Fibroblast of the conjunctiva (primary cell): ENCODE results near the gene PXMP2.
"Not testable (repeated sequence)": the region's sequence is repeated elsewhere in the genome, so short reads cannot be mapped to it uniquely, and the experiment has no call there.

Source experiments
- DNase-seq: peaks from one replicate; pipeline ENCODE4 v3.0.0-alpha.2; 2010; ENCODE audit warnings: low read depth

PXMP2 gene

DNA sequence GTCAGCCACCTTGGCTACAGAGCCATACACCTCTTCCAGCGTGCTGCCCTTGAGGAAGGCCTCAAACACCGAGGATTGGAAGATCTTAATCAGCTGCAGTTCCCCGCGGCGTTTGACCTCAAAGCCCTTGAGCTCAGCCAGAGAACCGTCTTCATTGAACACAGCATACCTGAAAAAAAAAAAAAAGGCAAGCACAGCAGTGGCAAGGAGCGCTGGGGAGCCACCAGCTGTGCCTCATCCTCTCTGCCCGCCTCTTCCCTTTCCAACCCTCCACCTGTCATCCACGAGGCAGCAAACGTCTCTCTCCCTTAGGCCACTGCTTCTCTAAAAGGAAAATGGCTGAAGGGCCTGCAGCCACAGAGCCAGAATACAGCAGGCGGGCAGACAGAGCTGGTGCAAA lies 26.4 kb upstream of the PXMP2 start:
- DNase-seq = no peak

DNA sequence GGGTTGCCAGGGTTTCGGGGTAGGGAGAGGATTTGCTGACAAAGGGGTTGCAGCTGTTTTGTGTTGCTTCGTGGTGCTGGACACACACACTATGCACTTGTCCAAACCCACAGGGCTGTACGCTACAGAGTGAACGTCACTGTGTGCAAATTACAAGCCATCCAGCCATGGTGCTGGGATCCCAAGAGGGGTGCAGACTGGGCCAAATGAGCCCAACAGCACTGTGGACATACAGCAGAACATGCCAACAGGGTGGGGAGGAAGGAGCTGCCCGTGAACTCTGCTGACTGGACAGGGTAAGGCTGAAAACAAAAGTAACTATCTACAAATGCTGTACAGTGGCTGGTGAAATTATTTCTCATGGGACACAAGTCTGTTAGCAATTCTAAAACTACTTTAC lies 25.4 kb upstream of the PXMP2 start:
- DNase-seq = no peak

DNA sequence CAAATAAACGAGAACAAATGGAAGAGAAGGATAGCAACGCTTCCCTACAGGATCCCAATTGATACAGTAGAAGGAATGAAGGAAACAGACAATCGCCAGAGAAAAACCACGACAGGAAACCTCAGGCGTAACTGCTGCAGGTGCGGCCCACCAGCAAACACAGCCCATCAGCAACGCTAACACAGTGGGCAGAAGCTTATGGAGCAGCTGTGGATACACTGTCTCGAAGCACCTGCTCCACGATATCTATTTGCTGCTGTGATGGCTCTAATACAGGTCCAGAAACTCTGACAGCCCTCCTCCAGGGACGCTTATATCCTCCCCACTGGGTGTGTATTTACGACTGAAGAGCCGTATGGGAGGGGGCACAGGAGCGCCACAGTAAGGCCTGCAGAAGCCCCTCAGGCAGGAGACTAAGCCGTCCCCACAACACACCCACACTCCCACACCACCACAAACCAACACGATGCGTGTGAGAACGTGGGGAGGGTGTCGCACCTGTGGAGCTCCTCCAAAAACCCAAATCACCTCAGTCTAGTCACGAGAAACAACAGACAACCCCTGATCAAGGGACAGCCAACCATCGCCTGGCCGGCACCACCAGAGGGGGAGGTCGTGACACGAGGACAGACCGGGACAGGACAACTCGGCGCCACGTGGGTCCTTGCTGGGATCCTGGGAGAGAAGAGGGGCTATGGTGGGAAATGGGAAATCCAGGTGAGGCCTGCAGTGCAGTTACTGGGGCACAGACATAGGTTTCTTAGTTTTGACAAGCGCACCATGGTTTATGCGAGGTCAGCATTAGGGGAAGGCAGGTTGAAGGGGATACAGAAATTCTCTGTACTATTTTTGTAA lies 24.3 kb upstream of the PXMP2 start:
- no peak for DNase-seq

DNA sequence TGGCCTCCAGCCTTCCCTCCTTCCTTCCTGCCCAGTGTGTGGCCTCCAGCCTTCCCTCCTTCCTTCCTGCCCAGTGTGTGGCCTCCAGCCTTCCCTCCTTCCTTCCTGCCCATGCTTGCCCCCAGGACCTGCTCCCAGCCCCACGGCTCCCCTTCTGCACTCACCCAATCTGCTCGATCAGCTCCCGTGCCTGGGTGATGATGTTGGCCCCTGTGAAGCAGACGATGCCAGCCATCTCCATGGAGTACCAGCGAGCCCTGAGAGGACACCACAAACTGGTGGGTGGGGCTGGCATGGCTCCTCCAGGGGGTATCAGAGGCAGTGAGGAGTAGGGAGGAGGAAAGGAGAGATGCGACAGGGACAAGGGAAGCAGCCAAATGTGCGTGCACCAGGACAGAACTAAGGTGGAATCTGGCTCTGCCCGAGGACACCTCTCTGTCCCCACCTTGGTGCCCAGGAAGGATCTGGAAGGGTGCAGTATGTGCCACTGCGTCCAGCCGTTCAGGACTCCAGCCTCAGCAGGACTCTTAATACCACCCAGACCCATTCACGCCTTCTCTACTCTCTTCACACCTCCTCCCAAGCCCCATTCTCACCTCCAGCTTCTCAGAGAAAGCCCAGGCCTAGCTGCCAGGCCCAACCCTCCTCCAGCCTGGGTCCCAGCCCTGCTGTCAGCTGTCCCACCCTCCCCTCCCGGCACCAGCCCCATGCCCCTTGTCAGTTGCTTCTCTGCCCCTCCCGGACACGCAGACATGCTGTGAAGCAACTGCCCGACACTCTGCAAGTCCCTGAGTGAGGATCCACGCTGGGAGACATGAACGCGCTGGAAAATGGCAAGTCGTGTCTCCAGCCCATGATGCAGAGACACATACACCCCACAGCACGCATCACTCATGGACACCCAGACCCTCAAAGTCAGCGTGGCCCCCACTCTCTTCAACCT lies 22.9 kb upstream of the PXMP2 start:
- no peak for DNase-seq

DNA sequence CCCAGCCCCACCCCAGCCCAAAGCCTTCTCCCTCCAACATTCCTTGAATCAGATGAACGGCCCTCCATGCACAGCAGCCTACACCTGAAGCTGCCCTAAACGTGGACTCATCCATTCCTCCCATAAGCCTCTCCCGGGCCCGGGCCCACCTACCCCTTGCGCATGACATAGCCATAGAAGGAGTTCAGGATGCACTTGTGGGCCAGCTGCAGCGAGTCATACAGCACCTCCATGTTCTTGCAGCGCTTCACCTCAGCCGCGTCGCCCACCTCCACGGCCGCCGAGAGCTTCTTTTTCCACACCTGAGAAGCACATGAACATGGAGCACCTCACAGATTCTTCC lies 22.3 kb upstream of the PXMP2 start:
- DNase-seq = no peak

DNA sequence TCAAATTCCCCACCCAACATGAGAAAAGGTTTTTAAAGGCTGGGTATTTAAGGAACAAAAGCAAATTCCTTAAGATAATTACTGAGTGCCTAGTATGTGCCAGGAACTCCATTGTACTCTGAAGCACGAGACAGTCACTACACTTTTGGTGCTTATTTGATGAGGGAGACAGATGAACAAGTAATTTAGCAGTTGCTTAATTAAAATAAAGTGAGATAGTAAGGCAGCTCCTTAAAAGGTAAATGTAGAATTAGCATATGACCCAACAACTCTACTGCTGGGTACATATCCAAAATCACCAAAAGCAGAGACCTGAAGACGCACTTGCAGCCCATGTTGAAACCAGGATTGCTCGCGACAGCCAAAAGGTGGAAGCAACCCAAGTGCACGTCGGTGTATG lies 21.6 kb upstream of the PXMP2 start:
- DNase-seq = no peak

DNA sequence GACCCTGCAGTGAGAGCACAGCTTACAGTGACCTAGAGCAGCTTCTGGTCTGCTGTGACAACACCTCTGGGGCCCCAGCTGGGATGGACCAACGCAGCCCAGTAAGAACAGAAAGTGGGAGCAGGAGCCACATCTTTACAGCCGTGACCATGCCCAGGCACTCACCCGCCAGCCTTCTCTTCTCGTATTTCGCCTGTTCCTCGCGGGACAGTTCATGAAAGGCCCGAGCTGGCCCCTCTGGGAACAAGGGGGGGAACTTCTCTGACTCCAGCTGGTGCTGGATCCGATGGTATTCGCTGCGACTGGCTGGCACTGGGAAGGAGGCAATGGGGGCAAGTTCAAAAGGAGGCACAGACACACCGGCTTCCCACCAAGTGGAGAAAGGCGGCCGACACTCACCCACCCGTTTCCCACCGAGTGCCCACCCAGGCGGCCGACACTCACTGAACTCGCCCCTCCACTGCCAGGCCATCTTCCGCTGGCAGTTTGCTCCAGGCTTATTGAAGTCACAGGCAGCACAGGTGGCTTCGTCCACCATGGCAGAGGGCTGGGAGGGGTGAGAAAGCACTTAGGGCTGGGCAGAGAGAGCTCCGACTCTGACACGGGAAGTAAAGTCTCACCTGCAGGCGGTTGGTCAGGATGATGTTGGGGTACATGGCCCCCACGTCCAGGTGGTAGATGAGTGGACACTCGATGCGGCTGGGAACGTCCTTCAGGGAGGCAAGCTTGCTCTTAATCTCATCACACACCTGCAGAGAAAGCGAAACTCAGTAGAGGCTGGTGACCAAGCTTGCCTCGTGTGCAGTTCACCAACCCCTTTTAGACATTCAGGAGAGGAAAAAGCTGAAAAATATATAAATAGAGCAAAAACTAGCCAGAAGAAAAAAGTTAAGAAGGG lies 18.9 kb upstream of the PXMP2 start:
- no peak for DNase-seq

DNA sequence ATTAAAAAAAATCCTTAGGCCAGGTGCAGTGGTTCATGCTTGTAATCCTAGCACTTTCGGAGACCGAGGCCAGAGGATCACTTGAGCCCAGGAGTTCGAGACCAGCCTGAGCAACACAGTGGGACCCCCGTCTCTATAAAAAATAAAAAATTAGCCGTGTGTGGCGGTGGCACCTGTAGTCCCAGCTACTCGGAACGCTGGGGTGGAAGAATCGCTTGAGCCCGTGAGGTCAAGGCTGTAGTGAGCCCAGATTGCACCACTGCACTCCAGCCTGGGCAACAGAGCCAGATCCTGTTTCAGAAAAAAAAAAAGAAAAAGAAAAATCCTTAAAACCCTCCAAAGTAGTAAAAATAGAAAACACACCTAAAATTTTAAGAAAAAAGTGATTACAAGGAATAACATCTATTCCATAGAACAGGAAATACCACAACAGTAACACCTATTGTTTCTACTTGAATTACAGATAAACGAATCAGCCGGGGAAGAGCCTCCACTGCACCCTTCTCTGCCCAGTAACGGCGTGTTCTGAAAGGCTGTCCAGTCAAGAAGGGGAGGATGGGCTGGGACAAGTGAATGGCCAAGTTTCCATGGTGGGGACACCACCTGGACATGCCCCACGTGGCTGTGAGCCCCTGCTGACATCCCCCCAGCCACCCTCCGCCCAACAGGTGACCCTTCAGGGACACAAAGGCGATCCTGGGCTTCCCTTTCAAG lies 18.1 kb upstream of the PXMP2 start:
- DNase-seq = no peak

DNA sequence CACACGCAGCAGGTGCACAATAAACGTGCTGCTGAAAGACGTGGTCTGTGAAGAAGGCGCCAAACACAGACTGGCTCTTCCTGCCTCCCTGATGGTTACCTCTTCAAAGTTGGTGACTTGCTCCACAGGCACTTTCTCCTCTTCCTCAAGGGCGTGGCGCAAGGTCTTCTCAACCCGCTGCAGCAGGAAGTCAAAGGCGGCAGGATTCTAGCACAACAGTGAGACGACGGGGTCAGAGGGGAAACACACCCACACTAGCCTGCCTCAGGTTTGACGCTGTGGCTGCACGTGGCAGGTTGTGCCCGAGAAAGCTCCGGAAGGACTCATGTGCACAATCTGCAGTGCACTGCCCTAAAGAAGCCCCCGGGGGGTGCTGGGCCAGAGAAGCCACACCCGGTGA lies 15.3 kb upstream of the PXMP2 start:
- DNase-seq = no peak

DNA sequence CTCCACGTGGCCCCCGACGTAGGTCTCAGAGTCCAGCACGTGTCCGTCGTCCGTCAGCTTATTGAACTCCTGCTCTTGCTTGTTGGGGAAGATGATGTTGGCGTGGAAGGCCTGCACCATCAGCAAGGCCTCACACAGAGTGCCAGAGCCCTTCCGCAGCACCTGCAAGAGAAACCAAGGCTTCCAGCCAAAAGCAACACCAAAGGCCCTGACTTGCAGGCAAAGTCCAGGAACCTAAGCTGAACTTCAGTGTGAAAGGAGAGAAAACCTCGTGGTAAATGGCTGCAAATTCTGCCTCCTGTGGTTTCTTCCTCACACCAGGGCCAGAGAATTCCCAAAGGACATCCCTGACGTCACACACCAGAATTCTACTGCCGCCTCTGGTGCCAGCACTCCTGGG lies 14.7 kb upstream of the PXMP2 start:
- no peak for DNase-seq

DNA sequence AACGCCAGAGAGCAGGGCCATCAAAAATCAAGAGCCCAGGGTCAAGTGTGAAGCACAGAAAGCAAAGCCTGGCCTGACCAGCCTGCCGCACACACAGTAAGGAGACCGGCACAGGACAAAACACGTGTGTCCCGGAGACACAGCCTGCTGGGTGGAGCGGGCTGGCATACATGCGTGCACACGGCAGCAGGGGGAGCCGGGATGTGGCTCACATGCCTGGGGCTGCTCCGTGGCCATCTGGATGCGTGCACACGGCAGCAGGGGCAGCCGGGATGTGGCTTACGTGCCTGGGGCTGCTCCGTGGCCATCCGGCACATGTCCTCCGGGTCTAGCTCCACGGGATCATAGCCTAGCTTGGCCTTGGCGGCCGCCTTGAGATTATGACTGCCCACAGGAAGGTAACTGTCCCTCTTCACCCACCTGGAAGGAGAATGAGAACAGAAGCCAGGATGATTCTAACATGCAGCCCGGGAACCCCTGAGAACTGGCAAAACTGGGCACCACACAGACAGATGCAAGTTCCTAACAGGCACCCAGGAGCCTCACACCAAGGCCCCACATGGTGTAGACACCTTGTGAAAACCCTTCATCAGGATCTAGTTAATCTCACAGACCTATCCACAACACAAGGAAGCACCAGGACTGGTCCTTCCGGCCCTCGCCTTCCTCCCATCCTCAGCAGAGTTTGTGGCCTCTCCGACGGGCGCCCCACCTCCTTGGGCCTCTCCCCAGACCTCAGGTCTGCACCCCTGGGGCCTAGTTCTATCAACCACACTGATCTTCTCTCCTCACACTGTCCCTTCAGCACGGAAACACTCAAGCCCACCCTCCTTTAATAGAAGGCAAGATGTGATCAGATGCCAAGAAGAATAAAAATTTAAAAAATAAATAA lies 13.9 kb upstream of the PXMP2 start:
- no peak for DNase-seq

DNA sequence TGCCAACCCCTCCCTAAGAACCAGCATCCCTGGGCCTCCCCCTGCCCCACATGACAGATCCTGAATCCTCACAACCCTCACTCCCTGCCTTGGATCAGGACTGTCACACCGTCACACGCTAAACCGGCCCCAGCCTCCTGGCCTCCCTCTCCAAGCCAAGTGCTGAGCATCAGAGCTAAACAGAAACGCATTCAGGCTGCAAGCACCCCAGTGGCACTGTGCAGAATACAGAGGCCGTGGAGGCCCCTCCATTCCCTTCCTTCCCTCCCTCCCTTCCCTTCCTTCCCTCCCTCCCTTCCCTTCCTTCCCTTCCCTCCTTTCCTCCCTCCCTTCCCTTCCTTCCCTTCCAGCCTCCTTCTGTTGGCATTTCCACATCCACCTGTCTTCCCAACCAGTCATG lies 12.8 kb upstream of the PXMP2 start:
- DNase-seq = no peak

DNA sequence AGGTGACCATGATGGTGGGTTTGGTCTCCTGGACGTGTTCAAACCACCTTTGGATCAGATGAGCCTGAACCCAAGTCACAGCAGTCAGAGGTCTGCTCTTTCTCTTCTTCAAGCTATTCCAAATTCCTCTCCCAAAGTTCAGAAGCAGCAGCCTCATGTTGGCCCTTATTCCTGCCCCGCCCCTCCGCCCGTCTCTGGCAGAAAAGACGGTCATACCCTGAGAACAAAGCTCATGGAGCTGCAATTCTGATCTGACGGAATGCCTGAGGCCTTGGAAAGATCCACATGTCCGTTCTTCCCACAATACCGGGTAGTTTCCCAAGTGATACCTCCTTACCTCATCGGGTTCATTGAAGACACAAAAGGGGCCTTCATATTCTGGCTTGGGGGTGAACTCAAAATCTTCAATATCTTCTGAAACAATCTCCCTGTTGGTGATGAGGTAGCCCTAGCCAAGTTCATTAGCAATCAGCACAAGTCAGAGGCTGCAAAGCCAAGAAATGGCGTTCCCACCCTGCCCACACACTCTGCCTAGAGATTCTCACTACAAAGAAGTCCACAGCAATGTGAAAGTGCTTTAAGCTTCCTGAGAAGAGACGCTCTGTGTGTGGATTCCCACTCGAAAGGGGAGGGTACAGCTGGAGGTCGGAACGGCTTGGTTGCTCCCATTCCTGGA lies 11.5 kb upstream of the PXMP2 start:
- DNase-seq = no peak

DNA sequence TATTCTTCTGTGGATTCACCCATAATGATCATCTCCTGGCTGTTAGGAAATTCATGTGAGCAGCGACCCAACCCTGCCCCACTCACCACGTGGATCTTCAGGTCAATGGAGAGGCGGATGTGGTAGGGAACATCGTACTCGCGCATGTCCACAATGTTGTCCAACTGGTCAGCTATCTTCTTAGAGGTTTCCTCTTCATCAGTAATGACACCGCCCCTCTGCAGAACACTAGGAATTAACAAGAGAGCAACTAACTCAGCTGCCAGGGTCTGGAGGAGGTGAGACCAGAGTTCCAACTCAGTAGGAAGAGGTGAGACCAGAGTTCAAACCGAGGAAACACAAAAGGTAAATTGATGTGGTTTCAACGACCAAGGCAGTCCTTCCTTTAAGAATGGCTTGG lies 9.9 kb upstream of the PXMP2 start:
- DNase-seq = no peak

DNA sequence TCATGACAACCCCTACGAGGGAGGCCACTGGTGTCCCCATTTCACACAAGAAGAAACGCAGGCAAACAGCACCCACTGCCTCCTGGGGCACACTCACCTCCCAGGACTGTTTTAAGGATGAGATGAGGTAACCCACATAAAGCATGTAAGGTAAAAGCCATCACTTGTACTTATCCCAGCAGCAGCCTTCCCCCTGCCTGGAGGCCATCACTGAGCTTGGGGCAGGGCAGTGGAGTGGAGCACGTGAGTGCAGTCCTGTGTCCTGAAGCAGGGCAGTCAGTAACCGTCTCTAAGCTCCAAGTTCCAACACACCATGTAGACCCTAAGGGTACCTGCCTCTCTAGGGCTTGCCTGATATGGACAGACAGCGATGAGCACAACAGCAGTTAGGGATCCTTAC lies 2.0 kb upstream of the PXMP2 start:
- DNase-seq = no peak

DNA sequence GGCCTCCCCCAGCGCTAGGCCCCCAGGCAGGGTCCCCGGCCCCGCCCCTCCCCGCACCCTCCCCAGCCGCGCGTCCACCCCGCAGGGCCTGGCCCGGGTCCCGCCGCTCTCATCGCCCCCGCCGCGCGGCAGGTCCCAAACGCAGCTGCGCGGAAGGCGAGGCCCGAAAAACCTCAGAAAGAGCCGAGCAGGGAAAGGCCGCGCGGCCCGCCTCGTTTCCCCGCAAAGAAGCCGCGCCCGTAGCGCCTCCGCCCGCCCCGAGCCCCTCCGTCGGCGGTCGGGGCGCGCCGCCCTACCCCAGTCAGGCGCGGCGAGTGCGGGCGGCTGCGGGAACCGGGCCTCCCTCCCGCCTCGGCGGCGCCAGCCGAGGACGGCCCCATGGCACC lies 569 bp upstream of the PXMP2 start:
- DNase-seq = no peak

DNA sequence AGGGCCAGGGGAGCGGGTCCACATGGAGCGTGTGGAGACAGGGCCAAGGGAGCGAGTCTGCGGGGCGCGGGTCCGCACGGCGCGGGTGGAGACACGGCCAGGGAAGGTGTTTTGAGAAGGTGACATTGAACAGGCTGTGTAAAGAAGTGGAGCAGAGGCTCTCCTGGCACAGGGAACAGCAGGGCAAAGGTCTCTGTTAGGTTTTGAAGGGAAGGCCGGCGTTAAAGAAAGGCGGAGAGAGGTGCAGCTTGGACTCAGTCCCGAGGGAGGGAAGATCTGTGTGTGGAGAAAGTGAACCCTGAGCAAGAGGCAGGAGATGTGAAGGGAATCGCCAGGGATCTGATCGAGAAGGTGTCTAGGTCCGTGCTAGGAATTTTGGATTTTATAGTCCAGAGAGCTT lies 1.8 kb downstream of the PXMP2 start:
- no peak for DNase-seq

DNA sequence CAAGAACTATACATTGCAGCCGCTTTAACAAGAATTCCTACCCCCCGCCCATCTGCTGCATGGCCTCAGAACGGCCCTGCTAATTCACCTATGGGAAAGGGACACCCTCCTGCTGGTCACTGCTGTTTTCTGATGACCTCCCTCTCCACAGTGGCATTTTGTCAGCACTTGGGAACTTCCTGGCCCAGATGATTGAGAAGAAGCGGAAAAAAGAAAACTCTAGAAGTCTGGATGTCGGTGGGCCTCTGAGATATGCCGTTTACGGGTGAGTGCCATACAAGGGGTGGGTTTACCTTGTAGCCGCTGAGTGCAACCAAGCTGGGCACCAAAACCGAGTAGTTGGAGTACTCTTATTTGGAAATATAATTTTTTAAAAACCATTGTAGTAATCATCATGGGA lies 2.7 kb downstream of the PXMP2 start:
- no peak for DNase-seq

DNA sequence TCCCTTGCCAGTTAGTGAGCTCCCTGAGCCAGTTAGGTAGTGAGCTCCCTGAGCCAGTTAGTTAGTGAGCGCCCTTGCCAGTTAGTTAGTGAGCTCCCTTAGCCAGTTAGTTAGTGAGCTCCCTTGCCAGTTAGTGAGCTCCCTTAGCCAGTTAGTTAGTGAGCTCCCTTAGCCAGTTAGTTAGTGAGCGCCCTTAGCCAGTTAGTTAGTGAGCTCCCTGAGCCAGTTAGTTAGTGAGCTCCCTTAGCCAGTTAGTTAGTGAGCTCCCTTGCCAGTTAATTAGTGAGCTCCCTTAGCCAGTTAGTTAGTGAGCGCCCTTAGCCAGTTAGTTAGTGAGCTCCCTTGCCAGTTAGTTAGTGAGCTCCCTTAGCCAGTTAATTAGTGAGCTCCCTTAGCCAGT lies 4.6 kb downstream of the PXMP2 start:
- DNase-seq = not testable (repeated sequence)

DNA sequence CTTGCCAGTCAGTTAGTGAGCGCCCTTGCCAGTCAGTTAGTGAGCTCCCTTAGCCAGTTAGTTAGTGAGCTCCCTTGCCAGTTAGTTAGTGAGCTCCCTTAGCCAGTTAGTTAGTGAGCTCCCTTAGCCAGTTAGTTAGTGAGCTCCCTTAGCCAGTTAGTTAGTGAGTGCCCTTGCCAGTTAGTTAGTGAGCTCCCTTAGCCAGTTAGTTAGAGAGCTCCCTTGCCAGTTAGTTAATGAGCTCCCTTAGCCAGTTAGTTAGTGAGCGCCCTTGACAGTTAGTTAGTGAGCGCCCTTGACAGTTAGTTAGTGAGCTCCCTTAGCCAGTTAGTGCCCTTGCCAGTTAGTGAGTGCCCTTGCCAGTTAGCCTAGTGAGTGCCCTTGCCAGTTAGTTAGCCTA lies 7.5 kb downstream of the PXMP2 start:
- DNase-seq = not testable (repeated sequence)
